H1 (cell line): ENCODE data around the gene TWIST1. TPM values are rescaled to one million over a fixed set of nuclear protein-coding genes. Genes with fewer than 3 reads are reported as not detected.

Source experiments
- CTCF ChIA-PET: fragments of 300-600 bp; sonication (Branson Sonifier 250); formaldehyde crosslinking; loops from one replicate; lab custom pipeline; 2021; ENCODE audit not compliant: partially characterized antibody; lab: Charles Lee
- POLR2A ChIA-PET: fragments of 300-600 bp; sonication (Branson Sonifier 250); formaldehyde crosslinking; loops from one replicate; lab custom pipeline; 2021; ENCODE audit warnings: inconsistent platforms; ENCODE audit not compliant: partially characterized antibody; lab: Charles Lee
- DNase-seq, 2 experiments: peaks; one replicate each; pipeline versions ENCODE4 v3.0.0 to v3.0.0-alpha.2; 2010 to 2022; ENCODE audit warnings: low spot score in 2 of 2, low read depth in 1 of 2, mixed read lengths in 1 of 2
- FAIRE-seq: peaks from 2 replicates; lab custom pipeline; 2011; peaks lifted over from hg19 to GRCh38; lab: Jason Lieb, UNC
- H2AFZ ChIP-seq: 2 replicates; pipeline ENCODE4 v1.8.1; 2012; ENCODE audit warnings: low read length, inconsistent platforms
- H2AK5ac ChIP-seq: 2 replicates; pipeline ENCODE4 v1.6.1; 2013; ENCODE audit warnings: low read depth, low read length
- H2BK120ac ChIP-seq: replicated peaks from 2 replicates; pipeline ENCODE3; 2013; ENCODE audit warnings: low read depth, low read length, inconsistent platforms
- H2BK12ac ChIP-seq: 2 replicates; pipeline ENCODE4 v1.6.1; 2013; ENCODE audit warnings: low read depth, low read length
- H2BK15ac ChIP-seq: 2 replicates; pipeline ENCODE4 v1.6.1; 2013; ENCODE audit warnings: low read length
- H2BK20ac ChIP-seq: 2 replicates; pipeline ENCODE4 v1.6.1; 2013; ENCODE audit warnings: low read length
- H2BK5ac ChIP-seq: 2 replicates; pipeline ENCODE4 v1.6.1; 2013; ENCODE audit warnings: low read depth, low read length
- H3K14ac ChIP-seq: 2 replicates; pipeline ENCODE4 v1.6.1; 2013; ENCODE audit warnings: inconsistent platforms; ENCODE audit not compliant: insufficient read length
- H3K18ac ChIP-seq: 2 replicates; pipeline ENCODE4 v1.6.1; 2013; ENCODE audit warnings: low read length; ENCODE audit errors: extremely low read depth
- H3K23ac ChIP-seq: 2 replicates; pipeline ENCODE4 v1.6.1; 2013; ENCODE audit warnings: inconsistent platforms; ENCODE audit not compliant: insufficient read length
- H3K23me2 ChIP-seq: 2 replicates; pipeline ENCODE4 v1.6.1; 2013; ENCODE audit warnings: low read depth, low read length
- H3K27ac ChIP-seq: 2 replicates; pipeline ENCODE4 v1.6.1; 2011; ENCODE audit warnings: low read depth, low read length, inconsistent platforms
- H3K27me3 ChIP-seq, 4 experiments: replicated peaks in 1 of 4; 1 replicate in 1 of 4; 2 replicates in 3 of 4; pipeline versions ENCODE4 v1.6.1 to v1.8.1; 2011 to 2013; ENCODE audit warnings: low read length in 3 of 4, mild to moderate bottlenecking in 3 of 4, inconsistent platforms in 2 of 4, mixed read lengths in 2 of 4, moderate library complexity in 1 of 4; ENCODE audit not compliant: control insufficient read depth in 3 of 4, insufficient read depth in 3 of 4; ENCODE audit errors: extremely low read depth in 1 of 4
- H3K36me3 ChIP-seq, 4 experiments: 2 replicates each; pipeline versions ENCODE4 v1.6.1 to v1.8.1; 2011 to 2013; ENCODE audit warnings: mild to moderate bottlenecking in 4 of 4, low read length in 3 of 4, moderate library complexity in 2 of 4, control low read depth in 1 of 4, inconsistent platforms in 1 of 4; ENCODE audit not compliant: insufficient read depth in 4 of 4, control insufficient read depth in 2 of 4
- H3K4ac ChIP-seq: replicated peaks from 2 replicates; pipeline ENCODE3; 2013; ENCODE audit warnings: low read length, low read depth, mixed read lengths, inconsistent platforms; ENCODE audit not compliant: insufficient read length
- H3K4me1 ChIP-seq, 4 experiments: replicated peaks in 1 of 4; 1 replicate in 1 of 4; 2 replicates in 3 of 4; pipeline versions ENCODE4 v1.6.1 to v1.8.1; 2011 to 2013; ENCODE audit warnings: low read length in 3 of 4, inconsistent platforms in 2 of 4, mixed read lengths in 1 of 4; ENCODE audit not compliant: insufficient read depth in 4 of 4, control insufficient read depth in 3 of 4
- H3K4me2 ChIP-seq, 2 experiments: 2 replicates each; pipeline versions ENCODE4 v1.6.1 to v1.8.1; 2011 to 2013; ENCODE audit warnings: low read depth in 2 of 2, low read length in 2 of 2, control low read depth in 1 of 2, inconsistent platforms in 1 of 2, mild to moderate bottlenecking in 1 of 2; ENCODE audit not compliant: insufficient read depth in 1 of 2
- H3K4me3 ChIP-seq, 4 experiments: fragments of 200-600, 300-600 bp in 1 of 4; sonication (generic), shearing (Covaris generic), sonication (Bioruptor Twin) in 1 of 4; 2 replicates each; pipeline versions ENCODE4 v1.5.1 to v1.8.1; 2011 to 2016; ENCODE audit warnings: low read length in 4 of 4, low read depth in 3 of 4, control low read depth in 2 of 4, inconsistent platforms in 2 of 4, mild to moderate bottlenecking in 2 of 4, mixed read lengths in 1 of 4, moderate library complexity in 1 of 4; ENCODE audit not compliant: insufficient read depth in 2 of 4; ENCODE audit errors: extremely low read depth in 1 of 4
- H3K56ac ChIP-seq: replicated peaks from 2 replicates; pipeline ENCODE3; 2013; ENCODE audit warnings: low read depth, mild to moderate bottlenecking, mixed read lengths, low read length, inconsistent platforms; ENCODE audit not compliant: insufficient read length
- H3K79me1 ChIP-seq: 2 replicates; pipeline ENCODE4 v1.6.1; 2013; ENCODE audit warnings: low read depth, low read length, control low read depth
- H3K79me2 ChIP-seq, 2 experiments: 2 replicates each; pipeline versions ENCODE4 v1.6.1 to v1.8.1; 2012 to 2013; ENCODE audit warnings: low read length in 2 of 2, mild to moderate bottlenecking in 2 of 2, inconsistent platforms in 1 of 2; ENCODE audit not compliant: insufficient read depth in 2 of 2, control insufficient read depth in 1 of 2
- H3K9ac ChIP-seq, 4 experiments: replicated peaks in 1 of 4; 1 replicate in 1 of 4; 2 replicates in 3 of 4; pipeline versions ENCODE4 v1.6.1 to v1.8.1; 2011 to 2013; ENCODE audit warnings: low read depth in 3 of 4, low read length in 3 of 4, control low read depth in 2 of 4, mild to moderate bottlenecking in 2 of 4, moderate library complexity in 2 of 4, inconsistent platforms in 1 of 4; ENCODE audit errors: extremely low read depth in 1 of 4
- H3K9me3 ChIP-seq, 2 experiments: 2 replicates each; pipeline versions ENCODE4 v1.6.1 to v1.8.1; 2012 to 2013; ENCODE audit warnings: mild to moderate bottlenecking in 2 of 2, moderate library complexity in 2 of 2, control low read depth in 1 of 2, inconsistent platforms in 1 of 2, low read depth in 1 of 2, low read length in 1 of 2, mixed read lengths in 1 of 2; ENCODE audit not compliant: insufficient read depth in 2 of 2
- H4K20me1 ChIP-seq, 2 experiments: replicated peaks in 1 of 2; 2 replicates each; pipeline versions ENCODE3 to v1.8.1; 2011 to 2013; ENCODE audit warnings: inconsistent platforms in 2 of 2, low read length in 2 of 2, mild to moderate bottlenecking in 1 of 2; ENCODE audit not compliant: insufficient read depth in 2 of 2, control insufficient read depth in 1 of 2
- H4K5ac ChIP-seq: 2 replicates; pipeline ENCODE4 v1.6.1; 2013; ENCODE audit warnings: low read length, low read depth, mixed read lengths, inconsistent platforms; ENCODE audit not compliant: insufficient read length
- H4K8ac ChIP-seq: 2 replicates; pipeline ENCODE4 v1.8.0; 2013; ENCODE audit warnings: mild to moderate bottlenecking, moderate library complexity, low read length, inconsistent platforms; ENCODE audit not compliant: insufficient read depth; ENCODE audit errors: extremely low read depth
- H4K91ac ChIP-seq: replicated peaks from 2 replicates; pipeline ENCODE3; 2013; ENCODE audit warnings: low read length, mixed read lengths, inconsistent platforms; ENCODE audit not compliant: insufficient read length
- CBX8 ChIP-seq: fragments of 300-800, 300-1000 bp; sonication (generic); IDR thresholded peaks from 2 replicates; pipeline ENCODE4 v1.7.1; 2016; ENCODE audit warnings: low read depth, low read length, borderline replicate concordance
- RNF2 ChIP-seq: fragments of 200-900, 300-1000 bp; sonication (generic); IDR thresholded peaks from 2 replicates; pipeline ENCODE4 v1.7.1; 2016; ENCODE audit warnings: borderline replicate concordance, low read depth, mild to moderate bottlenecking, antibody characterized with exemption, low read length; ENCODE audit not compliant: poor library complexity, severe bottlenecking; ENCODE audit errors: missing control alignments
- TAF1 ChIP-seq: IDR thresholded peaks from 2 replicates; pipeline ENCODE4 v1.6.1; 2011; ENCODE audit warnings: mild to moderate bottlenecking, low read depth, low read length
- TBP ChIP-seq: IDR thresholded peaks from 2 replicates; pipeline ENCODE4 v1.6.1; 2011; ENCODE audit warnings: low read depth, low read length, improper control_type of control experiment
- WGBS, 2 experiments: shearing (Covaris generic) in 1 of 2; methylation state at CpG; one replicate each; pipeline versions ENCODE4 v1.1.6 to v1.1.7; 2013 to 2015; ENCODE audit warnings: low lambda C conversion rate in 2 of 2, mixed read lengths in 2 of 2, inconsistent platforms in 1 of 2, low coverage in 1 of 2, missing lambda C conversion rate in 1 of 2; ENCODE audit not compliant: insufficient replicate concordance in 2 of 2, insufficient coverage in 1 of 2, insufficient read length in 1 of 2; ENCODE audit errors: extremely low coverage in 1 of 2, missing lambda C conversion rate in 1 of 2; 5-methylcytosine and 5-hydroxymethylcytosine counted together
- polyA plus RNA-seq, 7 experiments: library from polyadenylated mRNA; depleted of rRNA in 3 of 7; stranded (reverse) in 5 of 7; unstranded in 2 of 7; fragments of >200 nt in 5 of 7; fragments of 200-250 nt in 2 of 7; gene quantifications; 1 replicate in 5 of 7; 2 replicates in 1 of 7; 4 replicates in 1 of 7; pipeline versions ENCODE4 v1.2.1 to v1.2.3, GENCODE V29; 2011 to 2013; ENCODE audit warnings: missing spikeins in 2 of 7, mixed read lengths in 2 of 7
- total RNA-seq: library from RNA; stranded (reverse); fragmentation: NEBNext Ultra II Directional; extraction: Animal tissue kit (Norgen Biotek cat#: 25700); gene quantifications from 2 replicates; pipeline ENCODE4 v1.2.1, GENCODE V29; 2021

The TWIST1 gene
- total and polyA plus RNA-seq, 2 of the 8 experiments (the other 6 are each of a cell fraction or from before 2014, with no cell fraction given): 0.29 to 0.52 TPM

DNA sequence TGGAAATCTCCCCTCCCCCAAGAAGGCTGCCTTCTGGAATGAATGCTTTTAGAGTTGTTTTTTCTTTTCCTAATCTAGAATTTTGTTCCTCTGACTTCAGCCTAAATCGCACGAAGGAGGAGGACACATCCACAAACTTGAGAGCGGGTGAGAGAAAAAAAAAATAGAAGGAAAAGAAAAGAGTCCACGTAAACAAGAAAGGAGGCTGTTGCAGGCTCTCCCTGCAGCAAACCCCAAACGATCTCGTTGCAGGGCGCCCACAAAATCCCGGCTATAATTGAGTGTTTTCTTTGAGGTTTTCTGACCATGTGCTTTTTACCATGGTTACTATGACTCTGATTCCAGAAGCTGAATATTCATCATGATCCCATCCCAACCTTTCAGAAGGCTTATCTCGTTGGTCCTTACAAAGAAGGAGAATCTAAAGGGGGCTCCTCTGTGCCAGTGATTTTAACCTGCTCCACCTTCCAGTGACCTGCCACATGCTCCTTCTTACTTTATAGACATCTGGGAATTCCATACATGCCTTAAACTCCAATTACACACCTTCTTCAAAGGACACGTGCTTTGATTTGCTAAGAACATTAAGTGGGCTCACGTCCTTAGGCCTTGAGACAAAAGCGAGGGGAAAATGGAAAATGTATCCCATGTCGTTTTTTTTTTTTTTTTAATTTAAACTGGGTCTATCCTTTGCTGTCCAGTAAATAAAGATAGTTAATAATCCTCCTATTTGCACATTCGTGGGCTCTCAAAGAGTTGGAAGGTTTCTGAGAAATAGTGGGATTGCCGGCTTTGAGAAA lies 5.8 kb downstream of the TWIST1 start:
- Histone ChIP-seq H3K27ac (no peak overlapping the region), H2BK12ac (no peak overlapping the region), H2BK5ac (no peak overlapping the region), H3K79me2 (no peaks in the 10 kb centered on the region), H2BK120ac (no peak overlapping the region), H3K79me1 (no peaks in the 10 kb centered on the region), H3K4ac (no peak overlapping the region), H2AK5ac (no peak overlapping the region), H3K14ac (no peak overlapping the region), H3K36me3 (no peaks in the 10 kb centered on the region; a peak in 1 of 8 replicates), H3K18ac (no peak overlapping the region), H4K91ac (no peak overlapping the region), H3K23ac (no peak overlapping the region), H3K4me3 (peak overlapping the region in 1 of 4 experiments; percentile 47; a peak in 2 of 8 replicates), H2AFZ (no peak overlapping the region), H3K9ac (no peak overlapping the region), H3K4me2 (peak overlapping the region; percentile 67), H3K23me2 (peaks cover 21% of the 10 kb centered on the region), H2BK15ac (no peak overlapping the region), H3K56ac (no peak overlapping the region), H3K4me1 (peaks cover 14 to 42% (median 22%) of the 10 kb centered on the region in 4 experiments), H4K8ac (no peak overlapping the region), H4K5ac (no peak overlapping the region), H3K27me3 (peaks cover 73 to 100% (median 87%) of the 10 kb centered on the region in 4 experiments), H2BK20ac (no peak overlapping the region), H3K9me3 (no peaks in the 10 kb centered on the region), H4K20me1 (peaks cover 10 to 15% of the 10 kb centered on the region in 2 experiments)
- WGBS, 2 experiments: 2% methylated on average over 14 of the region's 15 CpGs; no CpG with 5 or more reads in 1 of the 2 experiments
- no peak for TF ChIP-seq TBP
- peak; percentile 84 for TF ChIP-seq RNF2
- no peak for TF ChIP-seq TAF1
- TF ChIP-seq CBX8: peak; percentile 90; the same call in 1 of the 2 replicates
- POLR2A ChIA-PET: no interaction called here
- FAIRE-seq (no peak), DNase-seq (no peak)
- CTCF ChIA-PET: no interaction called here
